ENCODE measurements around the gene ZIM2.

GRCh38 chr19:56811480-56811879 is 29.0 kb downstream of the ZIM2 start:
- no peak for TF ChIP-seq ZNF114 (CRISPR knock-in tag; IDR thresholded peaks at IDR 0.05)
- TF ChIP-seq JUNB (IDR thresholded peaks at IDR 0.05; ENCODE audit: unreplicated experiment): no peak
- no peak for TF ChIP-seq POLR2AphosphoS5 (IDR thresholded peaks at IDR 0.05; ENCODE audit: low read depth)
- TF ChIP-seq, protein P1, sequence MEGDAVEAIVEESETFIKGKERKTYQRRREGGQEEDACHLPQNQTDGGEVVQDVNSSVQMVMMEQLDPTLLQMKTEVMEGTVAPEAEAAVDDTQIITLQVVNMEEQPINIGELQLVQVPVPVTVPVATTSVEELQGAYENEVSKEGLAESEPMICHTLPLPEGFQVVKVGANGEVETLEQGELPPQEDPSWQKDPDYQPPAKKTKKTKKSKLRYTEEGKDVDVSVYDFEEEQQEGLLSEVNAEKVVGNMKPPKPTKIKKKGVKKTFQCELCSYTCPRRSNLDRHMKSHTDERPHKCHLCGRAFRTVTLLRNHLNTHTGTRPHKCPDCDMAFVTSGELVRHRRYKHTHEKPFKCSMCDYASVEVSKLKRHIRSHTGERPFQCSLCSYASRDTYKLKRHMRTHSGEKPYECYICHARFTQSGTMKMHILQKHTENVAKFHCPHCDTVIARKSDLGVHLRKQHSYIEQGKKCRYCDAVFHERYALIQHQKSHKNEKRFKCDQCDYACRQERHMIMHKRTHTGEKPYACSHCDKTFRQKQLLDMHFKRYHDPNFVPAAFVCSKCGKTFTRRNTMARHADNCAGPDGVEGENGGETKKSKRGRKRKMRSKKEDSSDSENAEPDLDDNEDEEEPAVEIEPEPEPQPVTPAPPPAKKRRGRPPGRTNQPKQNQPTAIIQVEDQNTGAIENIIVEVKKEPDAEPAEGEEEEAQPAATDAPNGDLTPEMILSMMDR (conservative IDR thresholded peaks at IDR 0.05; ENCODE audit: low read depth in 2 of 2): no peak
- TF ChIP-seq, protein P2, sequence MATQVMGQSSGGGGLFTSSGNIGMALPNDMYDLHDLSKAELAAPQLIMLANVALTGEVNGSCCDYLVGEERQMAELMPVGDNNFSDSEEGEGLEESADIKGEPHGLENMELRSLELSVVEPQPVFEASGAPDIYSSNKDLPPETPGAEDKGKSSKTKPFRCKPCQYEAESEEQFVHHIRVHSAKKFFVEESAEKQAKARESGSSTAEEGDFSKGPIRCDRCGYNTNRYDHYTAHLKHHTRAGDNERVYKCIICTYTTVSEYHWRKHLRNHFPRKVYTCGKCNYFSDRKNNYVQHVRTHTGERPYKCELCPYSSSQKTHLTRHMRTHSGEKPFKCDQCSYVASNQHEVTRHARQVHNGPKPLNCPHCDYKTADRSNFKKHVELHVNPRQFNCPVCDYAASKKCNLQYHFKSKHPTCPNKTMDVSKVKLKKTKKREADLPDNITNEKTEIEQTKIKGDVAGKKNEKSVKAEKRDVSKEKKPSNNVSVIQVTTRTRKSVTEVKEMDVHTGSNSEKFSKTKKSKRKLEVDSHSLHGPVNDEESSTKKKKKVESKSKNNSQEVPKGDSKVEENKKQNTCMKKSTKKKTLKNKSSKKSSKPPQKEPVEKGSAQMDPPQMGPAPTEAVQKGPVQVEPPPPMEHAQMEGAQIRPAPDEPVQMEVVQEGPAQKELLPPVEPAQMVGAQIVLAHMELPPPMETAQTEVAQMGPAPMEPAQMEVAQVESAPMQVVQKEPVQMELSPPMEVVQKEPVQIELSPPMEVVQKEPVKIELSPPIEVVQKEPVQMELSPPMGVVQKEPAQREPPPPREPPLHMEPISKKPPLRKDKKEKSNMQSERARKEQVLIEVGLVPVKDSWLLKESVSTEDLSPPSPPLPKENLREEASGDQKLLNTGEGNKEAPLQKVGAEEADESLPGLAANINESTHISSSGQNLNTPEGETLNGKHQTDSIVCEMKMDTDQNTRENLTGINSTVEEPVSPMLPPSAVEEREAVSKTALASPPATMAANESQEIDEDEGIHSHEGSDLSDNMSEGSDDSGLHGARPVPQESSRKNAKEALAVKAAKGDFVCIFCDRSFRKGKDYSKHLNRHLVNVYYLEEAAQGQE (IDR thresholded peaks at IDR 0.05; ENCODE audit: unreplicated experiment): no peak
- no peak for TF ChIP-seq EZH2 (IDR thresholded peaks at IDR 0.05; ENCODE audit: low read depth, unreplicated experiment)
